Measurements from ENCODE around the gene WDR77. TPM values are rescaled to one million over a fixed set of nuclear protein-coding genes. Genes with fewer than 3 reads are reported as not detected.

The WDR77 gene
- total and polyA plus RNA-seq, 2 donors (not counting 1 experiment from before 2014, with no cell fraction given): 40.5 to 85.5 TPM

- CTCF ChIA-PET: interaction anchor here (1.2 to 5.8 kb wide), 2 partner anchors 8 to 169 kb away, joined by 4 to 22 read pairs; no protein-coding TSS in a partner anchor
- Histone ChIP-seq H2AFZ (ENCODE audit: insufficient read depth, low read depth, low read length, poor library complexity, severe bottlenecking) (no peak overlapping the region), H4K20me1 (ENCODE audit: control insufficient read depth, insufficient read depth, low read length, poor library complexity, severe bottlenecking) (no peaks in the 10 kb centered on the region), H3K27me3 (replicated peaks in 1 of 4; ENCODE audit: control extremely low read depth in 1 of 4, control insufficient read depth in 3 of 4, insufficient read depth in 4 of 4, low read length in 3 of 4) (peaks cover 0 to 4% (median 2%) of the 10 kb centered on the region in 4 experiments), H3K4me3 (ENCODE audit: control extremely low read depth in 1 of 5, extremely low read depth in 1 of 5, insufficient read depth in 1 of 5, low read depth in 2 of 5, low read length in 4 of 5) (no peak overlapping the region), H3K9ac (ENCODE audit: low read length) (no peak overlapping the region), H3K4me2 (replicated peaks; ENCODE audit: low read depth, low read length, poor library complexity, severe bottlenecking) (peak overlapping the region; percentile 7), H3K4me1 (ENCODE audit: control insufficient read depth in 2 of 2, insufficient read depth in 2 of 2, low read length in 2 of 2) (peaks cover 9 to 13% of the 10 kb centered on the region in 2 donors), H3K27ac (ENCODE audit: low read length in 2 of 2) (no peak overlapping the region), H3K9me3 (ENCODE audit: control extremely low read depth in 1 of 3, control insufficient read depth in 2 of 3, insufficient read depth in 1 of 3, low read length in 2 of 3) (no peaks in the 10 kb centered on the region), H3K36me3 (replicated peaks in 1 of 2; ENCODE audit: control extremely low read depth in 1 of 2, control insufficient read depth in 1 of 2, extremely low read depth in 1 of 2, insufficient read depth in 2 of 2, low read length in 1 of 2) (no peaks in the 10 kb centered on the region), H3K79me2 (ENCODE audit: control insufficient read depth, insufficient read depth, low read length) (no peaks in the 10 kb centered on the region)
- intact Hi-C loops (cut with micrococcal nuclease): no loop called here
- H3K27ac Mint-ChIP-seq: peak overlapping the region; percentile 4
- no peak overlapping the region for H3K4me3 Mint-ChIP-seq
- no peak for TF ChIP-seq EZH2 (IDR thresholded peaks at IDR 0.05; ENCODE audit: borderline replicate concordance, insufficient read depth, low read depth, low read length, poor library complexity, severe bottlenecking)
- TF ChIP-seq CTCF (IDR thresholded peaks at IDR 0.05): no peak
- POLR2A ChIA-PET: no interaction called here
- DNase-seq (no peak), ATAC-seq (ENCODE audit: low read depth) (no peak)
- WGBS (ENCODE audit: insufficient coverage): 100% methylated on average over 1 of the region's 1 CpG
- H3K27me3 Mint-ChIP-seq: no peaks in the 10 kb centered on the region
- peaks cover 10% of the 10 kb centered on the region for H3K4me1 Mint-ChIP-seq
- H3K9me3 Mint-ChIP-seq (ENCODE audit: insufficient read depth): no peaks in the 10 kb centered on the region
Measured at GRCh38 chr1:111392042-111392441, 57.0 kb downstream of the WDR77 start.

Small RNA genes within 50 kb of the gene (small RNA-seq; reads per million reads assigned to genes)
- gene RF00019 (ENCODE audit: insufficient read length, low read depth, low replicate concordance) (not detected), gene RNU6-792P (ENCODE audit: insufficient read length, low read depth, low replicate concordance) (not detected)

Other genes starting within 250 kb of the WDR77 start
- gene DENND2D, start 248.6 kb downstream of the WDR77 start, total RNA-seq: 102 and 111 TPM in 2 replicates
- 40.1 and 48.0 TPM in 2 replicates for gene DENND2D, start 248.6 kb downstream of the WDR77 start, polyA plus RNA-seq
- 6.8 and 9.2 TPM in 2 replicates for gene CHI3L2, start 221.5 kb downstream of the WDR77 start, total RNA-seq
- gene CHI3L2, start 221.5 kb downstream of the WDR77 start, polyA plus RNA-seq: 30.3 and 31.5 TPM in 2 replicates
- gene CHIA, start 158.4 kb downstream of the WDR77 start, total RNA-seq: not detected in 2 replicates
- gene CHIA, start 158.4 kb downstream of the WDR77 start, polyA plus RNA-seq: not detected in 2 replicates
- gene OVGP1, start 21.5 kb downstream of the WDR77 start, total RNA-seq: 3.3 and 5.4 TPM in 2 replicates
- gene OVGP1, start 21.5 kb downstream of the WDR77 start, polyA plus RNA-seq: 8.8 and 14.2 TPM in 2 replicates
- 110 and 113 TPM in 2 replicates for gene ATP5PB, start 208 bp upstream of the WDR77 start, total RNA-seq
- 52.9 and 81.2 TPM in 2 replicates for gene ATP5PB, start 208 bp upstream of the WDR77 start, polyA plus RNA-seq
- 46.3 and 47.6 TPM in 2 replicates for gene C1orf162, start 24.7 kb upstream of the WDR77 start, total RNA-seq
- gene C1orf162, start 24.7 kb upstream of the WDR77 start, polyA plus RNA-seq: 64.8 and 91.3 TPM in 2 replicates
- 0.39 TPM in 1 of 2 replicates, not detected in the other for gene ADORA3, start 54.4 kb upstream of the WDR77 start, total RNA-seq
- gene ADORA3, start 54.4 kb upstream of the WDR77 start, polyA plus RNA-seq: 0.04 and 0.17 TPM in 2 replicates
- gene TMIGD3, start 54.4 kb upstream of the WDR77 start, total RNA-seq: not detected in 2 replicates
- gene TMIGD3, start 54.4 kb upstream of the WDR77 start, polyA plus RNA-seq: 0.19 TPM in 1 of 2 replicates, not detected in the other
- gene RAP1A, start 170.5 kb upstream of the WDR77 start, total RNA-seq: 74.6 and 75.3 TPM in 2 replicates
- gene RAP1A, start 170.5 kb upstream of the WDR77 start, polyA plus RNA-seq: 32.6 and 39.8 TPM in 2 replicates